Smooth muscle cell (in vitro differentiated cells): ENCODE data around the gene ZMYM4. TPM values are rescaled to one million over a fixed set of nuclear protein-coding genes. Genes with fewer than 3 reads are reported as not detected.

Experiments
- DNase-seq: peaks from one replicate; lab custom pipeline; 2025; ENCODE audit not compliant: unreplicated experiment; lab: John Stamatoyannopoulos, UW
- H2AFZ ChIP-seq: fragments of 200-600 bp; sonication (generic); 2 replicates; pipeline ENCODE4 v1.6.0; 2016; ENCODE audit warnings: antibody characterized with exemption, low read depth, mild to moderate bottlenecking
- H3F3A ChIP-seq: fragments of 200-600 bp; sonication (generic); 2 replicates; pipeline ENCODE4 v1.6.0; 2017; ENCODE audit warnings: antibody characterized with exemption, low read depth
- H3K27ac ChIP-seq: fragments of 200-600 bp; sonication (generic); 2 replicates; pipeline ENCODE4 v1.5.1; 2016; ENCODE audit warnings: low read depth, mild to moderate bottlenecking
- H3K27me3 ChIP-seq: fragments of 200-600 bp; sonication (generic); 2 replicates; pipeline ENCODE4 v1.6.1; 2016; ENCODE audit warnings: low read depth, mild to moderate bottlenecking
- H3K36me3 ChIP-seq: fragments of 200-600 bp; sonication (generic); 2 replicates; pipeline ENCODE4 v1.5.1; 2016; ENCODE audit warnings: low read depth
- H3K4me1 ChIP-seq: fragments of 200-600 bp; sonication (generic); 2 replicates; pipeline ENCODE4 v1.5.1; 2016; ENCODE audit warnings: low read depth
- H3K4me2 ChIP-seq: fragments of 200-600 bp; sonication (generic); 2 replicates; pipeline ENCODE4 v1.6.0; 2016; ENCODE audit warnings: mild to moderate bottlenecking
- H3K4me3 ChIP-seq: fragments of 200-600 bp; sonication (generic); 2 replicates; pipeline ENCODE4 v1.5.1; 2016; ENCODE audit warnings: mild to moderate bottlenecking
- H3K79me2 ChIP-seq: fragments of 200-600 bp; sonication (generic); 2 replicates; pipeline ENCODE4 v1.6.0; 2016; ENCODE audit warnings: low read depth, mild to moderate bottlenecking
- H3K9ac ChIP-seq: fragments of 200-600 bp; sonication (generic); 2 replicates; pipeline ENCODE4 v1.6.0; 2016; ENCODE audit warnings: low read depth
- H3K9me3 ChIP-seq: fragments of 200-600 bp; sonication (generic); replicated peaks from 2 replicates; pipeline ENCODE4 v1.5.1; 2016; ENCODE audit warnings: low read depth
- H4K20me1 ChIP-seq: fragments of 200-600 bp; sonication (generic); 2 replicates; pipeline ENCODE4 v1.6.0; 2016; ENCODE audit warnings: low read depth
- WGBS: methylation state at CpG from one replicate; pipeline ENCODE4 v1.1.7; 2016; ENCODE audit warnings: low lambda C conversion rate; 5-methylcytosine and 5-hydroxymethylcytosine counted together
- polyA plus RNA-seq: library from polyadenylated mRNA; unstranded; fragments of >200 nt; fragmentation: Nextera tagmentation; extraction: Ambion mirVana; gene quantifications from 2 replicates; pipeline ENCODE4 v1.2.1, GENCODE V29; 2016
- total RNA-seq: library from RNA; depleted of rRNA; stranded (reverse); fragments of >200 nt; gene quantifications from 2 replicates; pipeline ENCODE4 v1.2.3, GENCODE V29; 2014
- TF ChIP-seq, protein P1 (sequence below): fragments of 200-600 bp; sonication (generic); IDR thresholded peaks from 2 replicates; pipeline ENCODE4 v1.5.1; 2017; ENCODE audit warnings: borderline replicate concordance, mild to moderate bottlenecking, antibody characterized with exemption; ENCODE audit not compliant: insufficient read depth, poor library complexity, severe bottlenecking

ZMYM4 gene
- total and polyA plus RNA-seq, 2 experiments from 2014 or later: 18.7 to 27.2 TPM

DNA sequence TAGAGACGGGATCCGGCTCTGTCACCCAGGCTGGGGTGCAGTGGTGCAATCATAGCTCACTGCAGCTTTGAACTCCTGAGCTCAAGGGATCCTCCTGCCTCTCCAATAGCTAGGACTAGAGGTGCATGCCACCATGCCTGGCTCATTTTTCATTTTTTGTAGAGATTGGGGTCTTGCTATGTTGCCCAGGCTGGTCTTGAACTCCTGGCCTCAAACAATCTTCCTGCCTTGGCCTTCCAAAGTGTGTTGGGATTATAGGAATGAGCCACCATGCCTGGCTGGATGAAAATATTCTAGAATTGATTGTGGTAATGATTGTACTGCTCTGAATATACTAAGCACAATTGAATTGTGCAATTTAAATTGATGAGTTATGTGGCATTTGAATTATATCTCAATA is 21.9 kb downstream of the ZMYM4 start:
- 100% methylated on average over 2 of the region's 2 CpGs for WGBS
- peaks cover 84% of the 10 kb centered on the region for H3K79me2 ChIP-seq

DNA sequence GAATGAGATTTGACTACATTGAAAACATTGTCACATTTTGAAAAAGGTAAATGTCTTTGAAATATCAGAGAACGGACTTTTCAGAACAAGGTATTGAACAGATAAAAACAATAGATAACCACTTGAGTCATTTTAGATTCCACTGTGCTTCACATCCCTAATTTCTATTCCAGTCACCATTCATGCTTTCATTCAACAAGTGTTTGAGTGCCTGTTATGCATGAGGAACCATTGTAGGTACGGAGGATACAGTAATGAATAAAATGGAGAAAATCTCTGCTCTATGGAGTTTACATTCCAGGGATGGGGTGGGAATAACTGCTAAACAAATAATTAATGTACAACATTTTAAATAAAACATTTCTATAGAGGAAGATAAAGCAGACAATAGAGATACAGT is 26.3 kb downstream of the ZMYM4 start:
- Histone ChIP-seq H3K9ac (no peak overlapping the region), H3K4me2 (no peak overlapping the region), H3K27me3 (no peaks in the 10 kb centered on the region), H3K79me2 (peaks cover 65% of the 10 kb centered on the region), H3K4me1 (no peaks in the 10 kb centered on the region), H3F3A (no peaks in the 10 kb centered on the region), H3K36me3 (no peaks in the 10 kb centered on the region), H3K9me3 (no peaks in the 10 kb centered on the region), H3K27ac (no peak overlapping the region), H2AFZ (no peak overlapping the region), H3K4me3 (no peak overlapping the region), H4K20me1 (peaks cover 80% of the 10 kb centered on the region)
- no peak for DNase-seq
- 97% methylated on average over 2 of the region's 2 CpGs for WGBS
- TF ChIP-seq, protein P1, sequence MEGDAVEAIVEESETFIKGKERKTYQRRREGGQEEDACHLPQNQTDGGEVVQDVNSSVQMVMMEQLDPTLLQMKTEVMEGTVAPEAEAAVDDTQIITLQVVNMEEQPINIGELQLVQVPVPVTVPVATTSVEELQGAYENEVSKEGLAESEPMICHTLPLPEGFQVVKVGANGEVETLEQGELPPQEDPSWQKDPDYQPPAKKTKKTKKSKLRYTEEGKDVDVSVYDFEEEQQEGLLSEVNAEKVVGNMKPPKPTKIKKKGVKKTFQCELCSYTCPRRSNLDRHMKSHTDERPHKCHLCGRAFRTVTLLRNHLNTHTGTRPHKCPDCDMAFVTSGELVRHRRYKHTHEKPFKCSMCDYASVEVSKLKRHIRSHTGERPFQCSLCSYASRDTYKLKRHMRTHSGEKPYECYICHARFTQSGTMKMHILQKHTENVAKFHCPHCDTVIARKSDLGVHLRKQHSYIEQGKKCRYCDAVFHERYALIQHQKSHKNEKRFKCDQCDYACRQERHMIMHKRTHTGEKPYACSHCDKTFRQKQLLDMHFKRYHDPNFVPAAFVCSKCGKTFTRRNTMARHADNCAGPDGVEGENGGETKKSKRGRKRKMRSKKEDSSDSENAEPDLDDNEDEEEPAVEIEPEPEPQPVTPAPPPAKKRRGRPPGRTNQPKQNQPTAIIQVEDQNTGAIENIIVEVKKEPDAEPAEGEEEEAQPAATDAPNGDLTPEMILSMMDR: no peak

More for the DNA sequence above, 21.9 kb downstream of the ZMYM4 start:
- Histone ChIP-seq H3K4me3 (no peak overlapping the region), H2AFZ (no peak overlapping the region), H3K27ac (no peak overlapping the region), H4K20me1 (peaks cover 84% of the 10 kb centered on the region), H3K9ac (no peak overlapping the region), H3K9me3 (no peaks in the 10 kb centered on the region), H3K36me3 (no peaks in the 10 kb centered on the region), H3F3A (no peaks in the 10 kb centered on the region), H3K4me2 (no peak overlapping the region), H3K27me3 (no peaks in the 10 kb centered on the region), H3K4me1 (peaks cover 7% of the 10 kb centered on the region)
- TF ChIP-seq, protein P1: no peak
- no peak for DNase-seq

DNA sequence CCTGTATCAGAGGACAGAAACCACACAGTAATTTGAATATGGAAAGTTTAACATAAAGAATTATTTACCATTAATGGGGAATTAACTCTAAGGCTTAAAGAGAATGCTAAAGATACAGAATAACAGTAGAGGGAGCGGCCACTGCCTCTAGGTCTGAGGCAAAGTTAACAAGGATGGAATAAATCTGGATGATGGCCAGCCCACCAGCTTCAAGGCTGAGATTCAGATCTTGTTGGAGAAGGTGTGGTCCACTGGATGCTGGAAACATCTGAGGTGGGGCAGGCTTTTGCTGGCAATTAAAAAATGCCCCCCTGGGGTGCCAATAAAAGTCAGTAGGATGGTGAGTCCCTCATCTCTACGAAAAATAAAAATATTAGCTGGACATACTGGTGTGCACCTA is 29.4 kb downstream of the ZMYM4 start:
- 96% methylated on average over 2 of the region's 2 CpGs for WGBS
- Histone ChIP-seq H2AFZ (no peak overlapping the region), H3K27me3 (no peaks in the 10 kb centered on the region), H3K79me2 (peaks cover 55% of the 10 kb centered on the region), H3K36me3 (no peaks in the 10 kb centered on the region), H3K9ac (no peak overlapping the region), H3K9me3 (no peaks in the 10 kb centered on the region), H3F3A (no peaks in the 10 kb centered on the region), H3K27ac (no peak overlapping the region), H3K4me2 (no peak overlapping the region), H4K20me1 (peaks cover 78% of the 10 kb centered on the region), H3K4me3 (no peak overlapping the region), H3K4me1 (no peaks in the 10 kb centered on the region)
- TF ChIP-seq, protein P1: no peak
- DNase-seq: no peak

DNA sequence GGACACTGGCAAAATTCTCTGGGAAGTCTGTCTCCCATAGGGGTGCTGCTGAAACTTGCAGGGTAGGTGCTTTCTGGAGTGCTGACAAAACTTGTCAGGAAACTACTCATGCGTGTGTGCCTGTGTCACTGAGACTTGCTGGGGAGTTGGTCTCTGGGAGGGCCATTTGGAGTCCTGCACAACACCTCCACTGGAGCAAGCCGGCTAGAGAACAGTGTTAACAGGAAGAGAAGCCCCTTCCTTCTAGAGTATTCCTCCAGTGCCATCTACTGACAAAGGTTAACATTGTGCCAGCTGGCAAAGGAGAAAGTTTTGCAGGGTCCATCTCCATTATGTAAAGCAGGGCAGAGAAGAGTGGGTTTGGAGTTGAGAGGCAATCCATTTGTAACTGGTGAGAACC is 30.0 kb downstream of the ZMYM4 start:
- H3K4me1 ChIP-seq: no peaks in the 10 kb centered on the region
- TF ChIP-seq, protein P1: peak; percentile 31
- H3K36me3 ChIP-seq: no peaks in the 10 kb centered on the region
- no peak for DNase-seq
- no peaks in the 10 kb centered on the region for H3K9me3 ChIP-seq
- no peaks in the 10 kb centered on the region for H3K27me3 ChIP-seq
- no peak overlapping the region for H3K4me2 ChIP-seq
- H3K4me3 ChIP-seq: no peak overlapping the region
- H4K20me1 ChIP-seq: peaks cover 80% of the 10 kb centered on the region
- WGBS: 67% methylated on average over 2 of the region's 2 CpGs
- peaks cover 54% of the 10 kb centered on the region for H3K79me2 ChIP-seq
- H3K27ac ChIP-seq: no peak overlapping the region
- no peak overlapping the region for H3K9ac ChIP-seq
- H3F3A ChIP-seq: no peaks in the 10 kb centered on the region
- no peak overlapping the region for H2AFZ ChIP-seq
